ENCODE measurements around the gene PTPRCAP. TPM values are rescaled to one million over a fixed set of nuclear protein-coding genes. Genes with fewer than 3 reads are reported as not detected.
"Not testable (repeated sequence)": the region's sequence is repeated elsewhere in the genome, so short reads cannot be mapped to it uniquely, and the experiment has no call there.

PTPRCAP gene, protein sequence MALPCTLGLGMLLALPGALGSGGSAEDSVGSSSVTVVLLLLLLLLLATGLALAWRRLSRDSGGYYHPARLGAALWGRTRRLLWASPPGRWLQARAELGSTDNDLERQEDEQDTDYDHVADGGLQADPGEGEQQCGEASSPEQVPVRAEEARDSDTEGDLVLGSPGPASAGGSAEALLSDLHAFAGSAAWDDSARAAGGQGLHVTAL
- total RNA-seq (2012; rRNA removed) = 0.22 TPM in 1 of 2 replicates, not detected in the other

DNA sequence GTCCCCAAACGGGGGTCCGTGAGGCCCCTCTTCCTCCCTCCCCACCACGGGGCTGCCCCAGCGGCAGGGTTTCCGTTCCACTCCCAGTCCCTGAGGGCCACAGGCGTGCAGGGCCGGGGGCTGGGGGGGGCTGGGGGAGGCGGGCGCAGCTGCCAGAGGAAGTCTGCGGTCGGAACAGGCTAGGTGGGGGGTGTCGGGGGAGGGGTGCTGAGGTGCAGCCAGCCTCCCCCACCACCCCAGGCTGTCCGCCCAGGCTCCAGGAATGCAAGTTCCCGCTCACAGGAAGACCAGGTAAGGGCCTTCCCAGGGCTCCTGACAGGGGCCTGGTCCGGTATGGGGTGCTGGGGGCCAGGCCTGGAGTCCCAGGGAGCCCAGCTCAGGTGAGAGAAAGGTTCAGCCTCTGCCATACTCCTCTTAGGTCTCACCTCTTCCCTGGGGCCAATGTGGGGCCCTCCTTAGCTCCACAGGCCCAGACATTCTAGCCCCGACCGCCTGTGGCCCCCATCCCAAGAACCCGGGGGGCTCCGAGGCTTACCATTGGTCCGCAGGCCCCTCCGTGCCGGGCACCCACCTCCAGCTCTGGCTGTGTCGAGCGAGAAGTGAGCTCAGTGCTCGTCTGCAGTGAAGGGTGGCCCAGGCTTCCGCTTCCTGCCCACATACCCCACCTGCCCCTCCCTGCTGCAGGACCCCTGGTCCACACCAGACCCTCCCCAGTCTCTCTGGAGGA lies at the start of gene PTPRCAP:
Gene PTPRCAP (minus strand): TSS at position 601 of the 727 bp plus-strand sequence. CDS start 63 bp downstream, at position 538.
- no peak within 1 kb of the TSS for H3K4me3 ChIP-seq (ENCODE audit: low read length)
- no peaks in the 10 kb centered on the region for H3K27me3 ChIP-seq (ENCODE audit: control insufficient read depth, insufficient read depth, low read length)
- H3K9ac ChIP-seq (ENCODE audit: low read depth, low read length) = no peak within 1 kb of the TSS
- no peaks in the 10 kb centered on the region for H3K9me3 ChIP-seq (replicated peaks; ENCODE audit: low read length)
- no peak within 1 kb of the TSS for H3K4me2 ChIP-seq (ENCODE audit: low read length)
- H3K4me1 ChIP-seq (ENCODE audit: control insufficient read depth, insufficient read depth, low read length) = peaks cover 23% of the 10 kb centered on the region
- H3K36me3 ChIP-seq (ENCODE audit: insufficient read depth, low read length) = peaks cover 63% of the 10 kb centered on the region

DNA sequence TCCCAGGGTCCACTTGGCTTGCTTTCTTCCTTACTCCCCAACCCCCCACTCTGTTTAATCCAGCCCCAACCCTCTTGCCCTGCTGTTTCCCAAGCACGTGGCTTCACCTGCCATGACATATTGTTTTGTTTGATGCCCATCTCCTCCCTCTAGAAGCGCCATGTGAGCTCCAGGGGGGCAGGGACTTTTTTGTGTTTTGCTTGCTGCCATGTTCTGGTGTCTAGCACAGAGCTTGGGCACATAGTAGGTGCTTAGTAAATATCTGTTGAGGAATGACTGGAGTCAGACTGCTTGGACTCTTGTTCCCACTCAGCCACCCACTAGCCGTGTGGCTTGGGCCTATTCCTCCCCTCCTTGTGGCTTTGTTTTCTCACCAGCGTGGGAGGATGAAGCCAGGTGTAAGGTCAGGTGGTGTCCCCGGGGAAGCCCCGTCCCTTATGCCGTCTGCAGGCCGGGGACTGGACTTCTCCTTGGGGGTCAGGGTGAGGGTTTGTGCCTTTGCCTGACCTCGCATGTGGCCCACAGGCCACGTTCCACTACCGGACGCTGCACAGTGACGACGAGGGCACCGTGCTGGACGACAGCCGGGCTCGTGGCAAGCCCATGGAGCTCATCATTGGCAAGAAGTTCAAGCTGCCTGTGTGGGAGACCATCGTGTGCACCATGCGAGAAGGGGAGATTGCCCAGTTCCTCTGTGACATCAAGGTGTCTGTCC lies 49.2 kb upstream of the PTPRCAP start:
- Histone ChIP-seq H3K4me2 (ENCODE audit: low read length) (no peak overlapping the region), H3K4me3 (ENCODE audit: low read length) (no peak overlapping the region), H3K4me1 (ENCODE audit: control insufficient read depth, insufficient read depth, low read length) (peaks cover 15% of the 10 kb centered on the region), H3K36me3 (ENCODE audit: insufficient read depth, low read length) (peaks cover 27% of the 10 kb centered on the region), H3K9ac (ENCODE audit: low read depth, low read length) (no peak overlapping the region), H3K27me3 (ENCODE audit: control insufficient read depth, insufficient read depth, low read length) (no peaks in the 10 kb centered on the region), H3K9me3 (replicated peaks; ENCODE audit: low read length) (no peaks in the 10 kb centered on the region)

DNA sequence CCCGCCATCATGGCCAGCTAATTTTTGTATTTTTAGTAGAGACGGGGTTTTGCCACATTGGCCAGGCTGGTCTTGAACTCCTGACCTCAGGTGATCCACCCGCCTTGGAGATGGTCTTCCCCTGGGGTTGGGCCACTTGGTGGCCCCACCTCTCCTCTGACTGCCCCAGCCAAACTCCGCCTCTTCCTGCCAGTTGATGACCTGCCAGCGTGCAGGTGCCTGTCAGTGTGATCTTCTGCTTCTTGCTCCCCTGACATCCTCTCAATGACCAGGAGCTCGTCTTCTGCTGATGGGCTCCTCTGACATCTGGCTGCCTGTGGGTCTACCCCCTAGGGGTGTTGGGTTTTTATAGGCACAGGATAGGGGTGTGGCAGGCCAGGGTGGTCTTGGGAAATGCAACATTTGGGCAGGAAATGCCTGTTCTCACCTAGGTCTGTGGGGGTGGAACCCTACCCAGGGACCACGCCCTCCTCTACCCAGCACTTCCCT lies 48.4 kb upstream of the PTPRCAP start:
- H3K4me2 ChIP-seq (ENCODE audit: low read length); H3K4me3 ChIP-seq (ENCODE audit: low read length); H3K9ac ChIP-seq (ENCODE audit: low read depth, low read length); H3K9me3 ChIP-seq (replicated peaks; ENCODE audit: low read length); H3K27me3 ChIP-seq (ENCODE audit: control insufficient read depth, insufficient read depth, low read length): not testable (repeated sequence)
- H3K4me1 ChIP-seq (ENCODE audit: control insufficient read depth, insufficient read depth, low read length) = peaks cover 15% of the 10 kb centered on the region
- peaks cover 22% of the 10 kb centered on the region for H3K36me3 ChIP-seq (ENCODE audit: insufficient read depth, low read length)

DNA sequence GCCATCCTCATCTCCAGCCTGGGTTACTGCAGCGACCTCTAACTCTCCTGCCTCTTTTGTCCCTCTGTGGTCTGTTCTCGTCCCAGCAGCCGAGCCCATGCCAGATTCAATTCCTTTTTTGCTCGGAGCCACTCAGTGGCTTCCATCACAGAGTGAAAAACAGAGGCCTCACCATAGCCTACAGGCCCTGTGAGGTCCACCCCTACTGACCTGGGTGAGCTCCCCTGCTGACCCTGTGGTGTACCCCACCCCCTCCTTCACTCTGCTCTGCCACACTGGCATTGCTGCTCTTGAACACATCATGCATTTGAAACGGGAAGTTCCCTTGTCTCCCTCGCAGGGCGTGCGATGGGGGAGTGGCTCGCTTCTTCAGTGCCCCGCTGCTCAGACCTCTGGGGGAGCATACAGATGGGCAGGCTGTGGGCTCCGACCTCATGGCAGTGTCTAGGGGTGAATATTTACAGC lies 47.4 kb upstream of the PTPRCAP start:
- H3K27me3 ChIP-seq (ENCODE audit: control insufficient read depth, insufficient read depth, low read length) = no peaks in the 10 kb centered on the region
- peaks cover 15% of the 10 kb centered on the region for H3K4me1 ChIP-seq (ENCODE audit: control insufficient read depth, insufficient read depth, low read length)
- H3K9ac ChIP-seq (ENCODE audit: low read depth, low read length) = no peak overlapping the region
- H3K9me3 ChIP-seq (replicated peaks; ENCODE audit: low read length) = no peaks in the 10 kb centered on the region
- peaks cover 12% of the 10 kb centered on the region for H3K36me3 ChIP-seq (ENCODE audit: insufficient read depth, low read length)
- no peak overlapping the region for H3K4me2 ChIP-seq (ENCODE audit: low read length)
- no peak overlapping the region for H3K4me3 ChIP-seq (ENCODE audit: low read length)

DNA sequence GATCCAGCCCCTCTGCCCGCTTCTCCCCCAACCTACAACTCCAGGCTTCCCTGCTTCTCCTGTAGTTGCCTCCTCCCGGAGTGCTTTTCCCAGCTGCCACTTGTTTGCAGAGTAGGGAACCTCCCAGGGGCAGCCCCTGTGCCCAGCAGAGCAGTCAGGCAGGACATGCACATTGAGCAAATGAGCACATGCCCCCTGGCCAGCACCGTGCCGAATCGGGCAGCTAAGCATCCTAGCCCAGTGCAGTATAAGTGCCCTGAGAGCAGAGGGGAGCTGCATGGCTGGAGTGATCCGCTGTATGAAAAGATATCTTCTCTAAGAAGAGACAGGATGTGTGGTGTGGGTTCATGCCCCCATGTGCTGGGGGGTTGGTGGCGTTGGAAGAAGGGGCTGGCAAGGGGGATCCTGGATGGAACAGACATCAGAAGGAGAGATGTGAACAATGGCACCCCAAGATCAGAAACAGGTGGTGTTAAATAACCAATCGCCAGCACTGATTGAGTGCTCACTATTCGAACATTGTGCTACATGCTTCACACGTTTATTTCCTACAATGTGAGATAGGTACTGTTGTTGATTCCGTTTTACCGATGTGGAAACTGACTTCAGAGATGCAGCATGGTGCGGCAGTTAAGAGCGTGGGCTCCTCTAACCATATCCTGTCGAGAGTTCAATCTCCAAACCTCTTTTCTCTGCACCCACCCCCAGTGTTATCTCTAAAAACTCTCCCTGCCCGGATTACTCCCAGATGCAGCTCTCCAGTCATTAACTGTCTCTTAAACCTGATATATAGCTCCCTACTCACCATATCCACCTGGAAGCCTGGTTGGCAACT lies 46.6 kb upstream of the PTPRCAP start:
- peaks cover 15% of the 10 kb centered on the region for H3K4me1 ChIP-seq (ENCODE audit: control insufficient read depth, insufficient read depth, low read length)
- H3K27me3 ChIP-seq (ENCODE audit: control insufficient read depth, insufficient read depth, low read length) = no peaks in the 10 kb centered on the region
- peaks cover 11% of the 10 kb centered on the region for H3K36me3 ChIP-seq (ENCODE audit: insufficient read depth, low read length)
- H3K9ac ChIP-seq (ENCODE audit: low read depth, low read length) = peak overlapping the region; percentile 86
- H3K9me3 ChIP-seq (replicated peaks; ENCODE audit: low read length) = no peaks in the 10 kb centered on the region
- peak overlapping the region; percentile 81 for H3K4me3 ChIP-seq (ENCODE audit: low read length)
- peak overlapping the region; percentile 88 for H3K4me2 ChIP-seq (ENCODE audit: low read length)

DNA sequence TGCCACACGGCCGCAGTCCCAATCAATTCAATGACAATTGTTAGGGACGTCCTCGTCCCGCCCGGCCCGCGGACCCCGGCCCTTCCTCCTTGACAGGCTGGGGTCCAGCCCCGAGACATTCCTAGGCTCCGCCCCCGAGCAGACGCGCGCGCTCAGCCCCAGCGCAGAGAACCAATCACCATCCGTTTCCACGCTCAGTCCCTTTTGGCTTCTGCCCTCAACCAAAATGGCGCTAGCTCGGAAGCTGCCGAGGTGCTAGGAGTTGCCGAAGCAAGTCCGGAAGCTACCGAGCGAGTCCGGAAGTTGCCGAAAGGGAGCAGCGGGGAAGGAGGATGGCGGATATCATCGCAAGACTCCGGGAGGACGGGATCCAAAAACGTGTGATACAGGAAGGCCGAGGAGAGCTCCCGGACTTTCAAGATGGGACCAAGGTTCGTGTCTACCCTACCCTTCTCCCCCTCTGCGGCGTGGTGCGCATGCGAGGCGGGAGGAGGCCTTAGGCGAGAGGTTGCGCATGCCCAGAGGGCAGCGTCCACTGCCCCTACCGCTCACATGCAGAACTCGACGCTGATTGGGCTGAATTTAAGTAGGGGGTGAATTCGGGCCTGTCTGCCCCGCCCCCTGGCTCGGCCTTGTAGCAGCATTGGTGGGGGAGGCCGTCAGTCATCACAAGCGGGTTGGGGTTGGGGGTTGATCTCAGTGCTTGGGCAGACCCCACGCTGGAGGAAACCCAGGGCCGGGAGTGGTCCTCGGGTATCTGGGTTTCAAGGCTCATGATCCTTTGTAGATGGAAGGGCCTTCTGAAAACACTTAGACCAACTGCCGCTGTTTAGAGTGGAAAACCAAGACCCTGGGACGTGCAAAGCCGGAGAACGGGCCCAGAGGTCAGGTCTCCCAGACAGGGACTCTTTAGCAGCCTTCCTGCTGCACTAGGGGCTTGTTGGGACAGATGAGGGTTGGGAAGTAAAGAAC lies 45.6 kb upstream of the PTPRCAP start, which contains the start of gene AIP:
Gene AIP (plus strand): TSS at position 200 of the 972 bp plus-strand sequence. CDS start 133 bp downstream, at position 333.
- Histone ChIP-seq H3K4me1 (ENCODE audit: control insufficient read depth, insufficient read depth, low read length) (peaks cover 15% of the 10 kb centered on the region), H3K9ac (ENCODE audit: low read depth, low read length) (peak within 1 kb of the TSS; percentile 86), H3K27me3 (ENCODE audit: control insufficient read depth, insufficient read depth, low read length) (no peaks in the 10 kb centered on the region), H3K9me3 (replicated peaks; ENCODE audit: low read length) (no peaks in the 10 kb centered on the region), H3K36me3 (ENCODE audit: insufficient read depth, low read length) (peaks cover 6% of the 10 kb centered on the region), H3K4me2 (ENCODE audit: low read length) (peak within 1 kb of the TSS; percentile 88), H3K4me3 (ENCODE audit: low read length) (peak within 1 kb of the TSS; percentile 81)

DNA sequence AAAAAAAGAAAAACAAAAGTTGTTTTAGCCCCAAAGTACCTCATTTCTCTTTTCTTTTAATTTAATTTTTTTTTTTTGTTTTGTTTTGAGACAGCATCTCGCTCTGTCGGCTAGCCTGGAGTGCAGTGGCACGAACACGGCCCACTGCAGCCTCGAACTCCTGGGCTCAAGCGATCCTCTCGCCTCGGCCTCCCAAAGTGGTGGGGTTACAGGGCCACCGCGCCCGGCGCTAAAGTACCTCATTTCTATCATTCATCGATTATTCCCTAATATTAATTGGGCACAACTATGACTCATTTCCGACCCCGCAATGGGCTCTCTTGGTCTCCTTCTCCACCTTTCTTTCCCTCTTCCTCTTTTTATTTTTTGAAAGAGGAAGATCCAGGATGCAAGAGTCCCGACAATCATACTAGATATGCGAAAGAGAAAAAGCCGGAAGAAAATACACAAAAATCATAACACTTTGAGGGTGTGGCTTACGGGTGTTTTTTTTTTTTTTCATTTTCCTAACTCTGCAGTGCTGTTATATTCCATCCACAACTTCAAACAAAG lies 44.9 kb upstream of the PTPRCAP start:
- peak overlapping the region; percentile 88 for H3K4me2 ChIP-seq (ENCODE audit: low read length)
- H3K9me3 ChIP-seq (replicated peaks; ENCODE audit: low read length) = no peaks in the 10 kb centered on the region
- no peaks in the 10 kb centered on the region for H3K36me3 ChIP-seq (ENCODE audit: insufficient read depth, low read length)
- no peaks in the 10 kb centered on the region for H3K27me3 ChIP-seq (ENCODE audit: control insufficient read depth, insufficient read depth, low read length)
- H3K4me1 ChIP-seq (ENCODE audit: control insufficient read depth, insufficient read depth, low read length) = peaks cover 15% of the 10 kb centered on the region
- H3K9ac ChIP-seq (ENCODE audit: low read depth, low read length) = peak overlapping the region; percentile 86
- H3K4me3 ChIP-seq (ENCODE audit: low read length) = peak overlapping the region; percentile 81

DNA sequence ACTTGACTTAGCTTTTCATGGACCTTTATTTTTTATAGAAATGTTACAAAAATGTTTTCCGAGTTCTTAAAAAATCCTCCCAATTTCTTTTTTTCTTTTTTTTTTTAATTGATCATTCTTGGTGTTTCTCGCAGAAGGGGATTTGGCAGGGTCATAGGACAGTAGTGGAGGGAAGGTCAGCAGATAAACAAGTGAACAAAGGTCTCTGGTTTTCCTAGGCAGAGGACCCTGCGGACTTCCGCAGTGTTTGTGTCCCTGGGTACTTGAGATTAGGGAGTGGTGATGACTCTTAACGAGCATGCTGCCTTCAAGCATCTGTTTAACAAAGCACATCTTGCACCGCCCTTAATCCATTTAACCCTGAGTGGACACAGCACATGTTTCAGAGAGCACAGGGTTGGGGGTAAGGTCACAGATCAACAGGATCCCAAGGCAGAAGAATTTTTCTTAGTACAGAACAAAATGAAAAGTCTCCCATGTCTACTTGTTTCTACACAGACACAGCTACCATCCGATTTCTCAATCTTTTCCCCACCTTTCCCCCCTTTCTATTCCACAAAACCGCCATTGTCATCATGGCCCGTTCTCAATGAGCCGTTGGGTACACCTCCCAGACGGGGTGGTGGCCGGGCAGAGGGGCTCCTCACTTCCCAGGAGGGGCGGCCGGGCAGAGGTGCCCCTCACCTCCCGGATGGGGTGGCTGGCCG lies 40.0 kb upstream of the PTPRCAP start:
- not testable (repeated sequence) for H3K4me2 ChIP-seq (ENCODE audit: low read length); H3K27me3 ChIP-seq (ENCODE audit: control insufficient read depth, insufficient read depth, low read length); H3K4me3 ChIP-seq (ENCODE audit: low read length)

DNA sequence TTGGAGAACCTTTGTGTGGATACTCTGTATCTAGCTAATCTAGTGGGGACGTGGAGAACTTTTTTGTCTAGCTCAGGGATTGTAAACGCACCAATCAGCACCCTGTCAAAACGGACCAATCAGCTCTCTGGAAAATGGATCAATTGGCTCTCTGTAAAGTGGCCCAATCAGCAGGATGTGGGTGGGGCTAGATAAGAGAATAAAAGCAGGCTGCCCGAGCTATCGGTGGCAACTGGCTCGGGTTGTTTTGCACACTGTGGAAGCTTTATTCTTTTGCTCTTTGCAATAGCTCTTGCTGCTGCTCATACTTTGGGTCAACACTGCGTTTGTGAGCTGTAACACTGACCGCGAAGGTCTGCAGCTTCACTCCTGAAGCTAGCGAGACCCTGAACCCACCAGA lies 39.2 kb upstream of the PTPRCAP start:
- not testable (repeated sequence) for H3K4me3 ChIP-seq (ENCODE audit: low read length); H3K27me3 ChIP-seq (ENCODE audit: control insufficient read depth, insufficient read depth, low read length); H3K4me1 ChIP-seq (ENCODE audit: control insufficient read depth, insufficient read depth, low read length); H3K9me3 ChIP-seq (replicated peaks; ENCODE audit: low read length); H3K36me3 ChIP-seq (ENCODE audit: insufficient read depth, low read length); H3K9ac ChIP-seq (ENCODE audit: low read depth, low read length); H3K4me2 ChIP-seq (ENCODE audit: low read length)

More for the DNA sequence above, 40.0 kb upstream of the PTPRCAP start:
- H3K9ac ChIP-seq (ENCODE audit: low read depth, low read length); H3K4me1 ChIP-seq (ENCODE audit: control insufficient read depth, insufficient read depth, low read length); H3K36me3 ChIP-seq (ENCODE audit: insufficient read depth, low read length); H3K9me3 ChIP-seq (replicated peaks; ENCODE audit: low read length): not testable (repeated sequence)
